Measurements from ENCODE around the gene RCAN2. TPM values are rescaled to one million over a fixed set of nuclear protein-coding genes. Genes with fewer than 3 reads are reported as not detected.

RCAN2 gene
- total RNA-seq, 4 donors from 2014 or later = 46.9 to 289 (median 171) TPM

DNA sequence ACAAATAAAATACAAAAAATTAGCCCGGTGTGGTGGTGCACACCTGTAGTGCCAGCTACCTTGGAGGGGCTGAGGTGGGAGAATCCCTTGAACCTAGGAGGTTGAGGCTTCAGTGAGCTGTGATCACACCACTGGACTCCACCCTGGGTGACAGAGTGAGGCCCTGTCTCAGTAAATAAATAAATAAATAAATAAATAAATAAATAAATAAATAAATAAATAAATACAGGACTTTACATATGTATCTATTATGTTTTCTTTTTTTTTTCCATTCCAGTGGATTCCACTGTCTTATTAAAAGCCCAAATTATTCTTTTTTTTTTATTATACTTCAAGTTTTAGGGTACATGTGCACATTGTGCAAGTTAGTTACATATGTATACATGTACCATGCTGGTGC lies 279.3 kb downstream of the RCAN2 start:
- WGBS, 2 donors (ENCODE audit: low coverage in 1 of 2) = 100% methylated on average over 1 of the region's 1 CpG
- TF ChIP-seq EP300 (IDR thresholded peaks at IDR 0.05) (no peak), POLR2AphosphoS5 (IDR thresholded peaks at IDR 0.05) (no peak), POLR2A (IDR thresholded peaks at IDR 0.05) (no peak), CTCF (IDR thresholded peaks at IDR 0.05) (no peak)
- H3K36me3 ChIP-seq = no peaks in the 10 kb centered on the region

GRCh38 chr6:46210294-46210693 lies 281.0 kb downstream of the RCAN2 start:
- WGBS, 2 donors (ENCODE audit: low coverage in 1 of 2) = 76 to 86% methylated on average over 5 of the region's 5 CpGs
- TF ChIP-seq CTCF (IDR thresholded peaks at IDR 0.05) = no peak
- no peak for TF ChIP-seq POLR2A (IDR thresholded peaks at IDR 0.05)
- no peak for TF ChIP-seq EP300 (IDR thresholded peaks at IDR 0.05)

More for the DNA sequence above, 279.3 kb downstream of the RCAN2 start:
- Histone ChIP-seq H3K27me3 (no peaks in the 10 kb centered on the region), H3K9me3 (no peaks in the 10 kb centered on the region), H3K4me3 (no peak overlapping the region), H3K4me1 (peaks cover 0 to 4% (median 0%) of the 10 kb centered on the region in 3 donors), H3K27ac (no peak overlapping the region)
- ATAC-seq = no peak

GRCh38 chr6:46208303-46208702 lies 282.9 kb downstream of the RCAN2 start:
- no peaks in the 10 kb centered on the region for H3K9me3 ChIP-seq
- H3K36me3 ChIP-seq = no peaks in the 10 kb centered on the region

More at GRCh38 chr6:46210294-46210693, 281.0 kb downstream of the RCAN2 start:
- Histone ChIP-seq H3K9me3 (no peaks in the 10 kb centered on the region), H3K4me1 (no peaks in the 10 kb centered on the region), H3K27me3 (no peaks in the 10 kb centered on the region), H3K36me3 (no peaks in the 10 kb centered on the region), H3K27ac (no peak overlapping the region), H3K4me3 (no peak overlapping the region)
- no peak for ATAC-seq

GRCh38 chr6:46207174-46207573 lies 284.1 kb downstream of the RCAN2 start:
- no peak for ATAC-seq
- 80 to 93% methylated on average over 2 to 3 of the region's 3 CpGs for WGBS, 2 donors (ENCODE audit: low coverage in 1 of 2)

More at GRCh38 chr6:46208303-46208702, 282.9 kb downstream of the RCAN2 start:
- Histone ChIP-seq H3K27ac (no peak overlapping the region), H3K4me3 (no peak overlapping the region), H3K4me1 (no peaks in the 10 kb centered on the region), H3K27me3 (no peaks in the 10 kb centered on the region)
- ATAC-seq = no peak
- TF ChIP-seq POLR2A (IDR thresholded peaks at IDR 0.05) = no peak
- no peak for TF ChIP-seq EP300 (IDR thresholded peaks at IDR 0.05)
- TF ChIP-seq CTCF (IDR thresholded peaks at IDR 0.05) = no peak
- no peak for TF ChIP-seq POLR2AphosphoS5 (IDR thresholded peaks at IDR 0.05)

More at GRCh38 chr6:46207174-46207573, 284.1 kb downstream of the RCAN2 start:
- Histone ChIP-seq H3K9me3 (no peaks in the 10 kb centered on the region), H3K27me3 (no peaks in the 10 kb centered on the region), H3K36me3 (no peaks in the 10 kb centered on the region), H3K4me1 (no peaks in the 10 kb centered on the region), H3K4me3 (no peak overlapping the region), H3K27ac (no peak overlapping the region)
- TF ChIP-seq EP300 (IDR thresholded peaks at IDR 0.05) (no peak), POLR2A (IDR thresholded peaks at IDR 0.05) (no peak), CTCF (IDR thresholded peaks at IDR 0.05) (no peak), POLR2AphosphoS5 (IDR thresholded peaks at IDR 0.05) (no peak)

All from gastroesophageal sphincter (tissue), 4 donors.